Loucy (cell line): ENCODE measurements around the gene LOXL1.

ENCODE experiments used
- H2AFZ ChIP-seq: fragments of 200-600 bp; sonication (generic); 2 replicates; pipeline ENCODE4 v1.6.0; 2016; ENCODE audit warnings: antibody characterized with exemption, mild to moderate bottlenecking, low read length, moderate library complexity
- H3F3A ChIP-seq: fragments of 200-600 bp; 2 replicates; pipeline ENCODE4 v1.6.0; 2016; ENCODE audit warnings: antibody characterized with exemption, low read depth, mild to moderate bottlenecking
- H3K27me3 ChIP-seq: fragments of 200-600 bp; sonication (generic); 2 replicates; pipeline ENCODE4 v1.6.1; 2014; ENCODE audit warnings: low read length, mild to moderate bottlenecking; ENCODE audit not compliant: insufficient read depth, poor library complexity, severe bottlenecking
- H3K36me3 ChIP-seq: fragments of 200-600 bp; sonication (generic); 2 replicates; pipeline ENCODE4 v1.6.1; 2016; ENCODE audit warnings: low read length; ENCODE audit not compliant: insufficient read depth
- H3K4me1 ChIP-seq: fragments of 200-600 bp; sonication (generic); 2 replicates; pipeline ENCODE4 v1.5.1; 2014; ENCODE audit warnings: low read length, mild to moderate bottlenecking; ENCODE audit not compliant: insufficient read depth, poor library complexity, severe bottlenecking
- H3K4me2 ChIP-seq: fragments of 200-600 bp; sonication (generic); 2 replicates; pipeline ENCODE4 v1.6.0; 2014; ENCODE audit warnings: antibody characterized with exemption, low read length, low read depth, mild to moderate bottlenecking; ENCODE audit not compliant: poor library complexity, severe bottlenecking
- H3K4me3 ChIP-seq: fragments of 200-600 bp; sonication (generic); 2 replicates; pipeline ENCODE4 v1.5.1; 2014; ENCODE audit warnings: low read length, mild to moderate bottlenecking, mixed read lengths; ENCODE audit not compliant: poor library complexity, severe bottlenecking
- H3K79me2 ChIP-seq: fragments of 200-600 bp; sonication (generic); 2 replicates; pipeline ENCODE4 v1.6.1; 2014; ENCODE audit warnings: low read length; ENCODE audit not compliant: insufficient read depth
- H3K9ac ChIP-seq: fragments of 200-600 bp; sonication (generic); 2 replicates; pipeline ENCODE4 v1.6.0; 2014; ENCODE audit warnings: mild to moderate bottlenecking, low read depth, low read length, moderate library complexity; ENCODE audit not compliant: poor library complexity, severe bottlenecking
- H3K9me2 ChIP-seq: fragments of 200-600 bp; sonication (generic); replicated peaks from 2 replicates; pipeline ENCODE4 v1.6.1; 2016; ENCODE audit warnings: low read depth, low read length, mixed read lengths
- H3K9me3 ChIP-seq: fragments of 200-600 bp; sonication (generic); 2 replicates; pipeline ENCODE4 v1.6.1; 2014; ENCODE audit warnings: mild to moderate bottlenecking, antibody characterized with exemption, low read length, low read depth; ENCODE audit not compliant: insufficient read depth
- H4K20me1 ChIP-seq: fragments of 200-600 bp; sonication (generic); 2 replicates; pipeline ENCODE4 v1.6.0; 2014; ENCODE audit warnings: antibody characterized with exemption, low read length, mild to moderate bottlenecking; ENCODE audit not compliant: insufficient read depth, poor library complexity, severe bottlenecking
- EZH2phosphoT487 ChIP-seq: fragments of 200-600 bp; IDR thresholded peaks from 2 replicates; pipeline ENCODE4 v1.6.1; 2018; ENCODE audit warnings: antibody characterized with exemption, mild to moderate bottlenecking, moderate library complexity, borderline replicate concordance
- TF ChIP-seq, protein P1 (sequence below): fragments of 200-600 bp; sonication (generic); conservative IDR thresholded peaks from 2 replicates; pipeline ENCODE4 v1.5.1; 2014; ENCODE audit warnings: mild to moderate bottlenecking, antibody characterized with exemption, low read length

LOXL1 gene

DNA sequence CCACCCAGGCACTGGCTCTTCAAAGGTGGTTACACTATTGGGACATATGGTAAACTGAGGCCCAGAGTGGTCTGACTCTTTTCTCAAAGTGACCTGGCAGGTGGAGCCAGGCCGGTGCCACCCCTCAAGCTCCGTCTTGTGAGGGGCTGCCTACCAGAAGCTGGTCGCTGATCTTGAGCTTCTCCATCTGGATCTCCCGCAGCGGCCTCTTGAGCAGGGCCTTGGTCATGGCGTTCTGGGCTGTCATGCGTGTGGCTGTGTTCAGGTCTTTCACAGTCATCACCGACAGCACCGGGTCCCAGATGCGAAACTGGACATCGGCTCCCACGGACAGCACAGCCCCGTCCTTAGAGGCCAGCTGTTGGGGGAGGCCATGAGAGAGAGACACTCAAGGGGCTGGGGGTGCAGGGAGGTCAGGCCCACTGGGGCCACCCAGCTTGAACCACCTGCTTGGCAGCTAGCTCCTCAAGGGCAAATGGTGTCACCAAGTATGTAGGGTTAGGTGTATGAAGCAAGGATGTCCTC is 62.2 kb downstream of the LOXL1 start:
- H3K4me3 ChIP-seq: no peak overlapping the region
- no peaks in the 10 kb centered on the region for H3K9me3 ChIP-seq
- H3K4me1 ChIP-seq: peaks cover 56% of the 10 kb centered on the region
- H3K27me3 ChIP-seq: no peaks in the 10 kb centered on the region
- H3K9ac ChIP-seq: no peak overlapping the region
- 0 out of 2 replicates have a peak, but pooled peaks cover 9% of the 10 kb centered on the region for H3F3A ChIP-seq
- no peak overlapping the region for H2AFZ ChIP-seq
- H4K20me1 ChIP-seq: no peaks in the 10 kb centered on the region
- H3K4me2 ChIP-seq: no peak overlapping the region
- H3K79me2 ChIP-seq: no peaks in the 10 kb centered on the region
- TF ChIP-seq, protein P1, sequence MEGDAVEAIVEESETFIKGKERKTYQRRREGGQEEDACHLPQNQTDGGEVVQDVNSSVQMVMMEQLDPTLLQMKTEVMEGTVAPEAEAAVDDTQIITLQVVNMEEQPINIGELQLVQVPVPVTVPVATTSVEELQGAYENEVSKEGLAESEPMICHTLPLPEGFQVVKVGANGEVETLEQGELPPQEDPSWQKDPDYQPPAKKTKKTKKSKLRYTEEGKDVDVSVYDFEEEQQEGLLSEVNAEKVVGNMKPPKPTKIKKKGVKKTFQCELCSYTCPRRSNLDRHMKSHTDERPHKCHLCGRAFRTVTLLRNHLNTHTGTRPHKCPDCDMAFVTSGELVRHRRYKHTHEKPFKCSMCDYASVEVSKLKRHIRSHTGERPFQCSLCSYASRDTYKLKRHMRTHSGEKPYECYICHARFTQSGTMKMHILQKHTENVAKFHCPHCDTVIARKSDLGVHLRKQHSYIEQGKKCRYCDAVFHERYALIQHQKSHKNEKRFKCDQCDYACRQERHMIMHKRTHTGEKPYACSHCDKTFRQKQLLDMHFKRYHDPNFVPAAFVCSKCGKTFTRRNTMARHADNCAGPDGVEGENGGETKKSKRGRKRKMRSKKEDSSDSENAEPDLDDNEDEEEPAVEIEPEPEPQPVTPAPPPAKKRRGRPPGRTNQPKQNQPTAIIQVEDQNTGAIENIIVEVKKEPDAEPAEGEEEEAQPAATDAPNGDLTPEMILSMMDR: no peak
- no peak for TF ChIP-seq EZH2phosphoT487
- no peaks in the 10 kb centered on the region for H3K9me2 ChIP-seq
- no peaks in the 10 kb centered on the region for H3K36me3 ChIP-seq

DNA sequence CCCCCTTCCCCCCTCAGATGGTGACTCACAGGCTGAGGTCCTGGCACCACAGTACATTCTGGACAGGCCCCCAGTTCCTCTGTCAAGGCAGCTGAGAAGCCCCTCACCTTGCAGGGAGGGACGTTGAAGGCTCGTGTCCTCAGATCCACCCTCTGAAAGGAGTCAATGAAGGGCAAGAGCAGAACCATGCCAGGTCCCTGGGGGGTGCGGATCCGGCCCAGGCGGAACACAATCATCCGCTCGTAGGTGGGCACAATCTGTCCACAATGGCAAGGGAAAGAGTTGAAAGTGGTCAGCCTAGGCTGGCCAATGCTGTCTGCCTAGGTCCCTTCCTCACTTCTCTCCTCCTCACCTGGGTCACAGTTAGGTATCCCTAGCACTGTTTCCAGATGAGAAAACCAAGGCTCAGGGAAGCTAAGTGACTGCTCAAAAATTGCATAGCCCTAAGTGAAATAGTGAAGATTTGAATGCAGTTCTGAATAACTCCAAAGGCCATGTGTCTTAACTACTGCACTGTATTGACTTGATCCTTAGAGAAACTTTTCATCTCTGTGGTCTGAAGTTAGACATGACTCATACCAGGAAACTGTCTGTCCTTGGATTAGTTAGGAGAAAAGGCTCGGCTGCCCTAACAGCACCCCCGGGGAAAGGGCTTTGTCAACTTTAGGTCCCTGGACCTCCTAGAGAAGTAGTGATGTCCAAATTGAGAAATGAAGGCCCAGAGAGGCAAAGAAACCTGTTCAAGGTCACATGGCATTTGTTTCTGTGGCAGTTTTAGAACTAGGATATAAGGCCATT is 62.9 kb downstream of the LOXL1 start:
- H3K9me2 ChIP-seq: no peaks in the 10 kb centered on the region
- H3K79me2 ChIP-seq: no peaks in the 10 kb centered on the region
- H3F3A ChIP-seq: 0 out of 2 replicates have a peak, but pooled peaks cover 9% of the 10 kb centered on the region
- peaks cover 55% of the 10 kb centered on the region for H3K4me1 ChIP-seq
- H2AFZ ChIP-seq: no peak overlapping the region
- H4K20me1 ChIP-seq: no peaks in the 10 kb centered on the region
- H3K4me3 ChIP-seq: no peak overlapping the region
- TF ChIP-seq, protein P1: no peak
- no peak for TF ChIP-seq EZH2phosphoT487
- H3K4me2 ChIP-seq: no peak overlapping the region
- no peaks in the 10 kb centered on the region for H3K9me3 ChIP-seq
- H3K27me3 ChIP-seq: no peaks in the 10 kb centered on the region
- no peaks in the 10 kb centered on the region for H3K36me3 ChIP-seq
- no peak overlapping the region for H3K9ac ChIP-seq

- Histone ChIP-seq H3K9me3 (no peaks in the 10 kb centered on the region), H3K36me3 (no peaks in the 10 kb centered on the region), H3F3A (0 out of 2 replicates have a peak, but pooled peaks cover under 1% of the 10 kb centered on the region), H3K4me3 (no peak overlapping the region), H3K4me1 (peaks cover 43% of the 10 kb centered on the region), H3K4me2 (no peak overlapping the region), H4K20me1 (peaks cover 6% of the 10 kb centered on the region), H3K79me2 (peaks cover 8% of the 10 kb centered on the region), H3K9me2 (no peaks in the 10 kb centered on the region), H3K9ac (no peak overlapping the region), H2AFZ (no peak overlapping the region), H3K27me3 (peaks cover 4% of the 10 kb centered on the region)
- TF ChIP-seq, protein P1: no peak
- no peak for TF ChIP-seq EZH2phosphoT487
Observed at GRCh38 chr15:73990250-73991005, 64.2 kb downstream of the LOXL1 start.
